PFSK-1 (cell line): ENCODE measurements around the gene UBE2M.
A peak's percentile ranks its signal among the peaks of the same experiment; 100 is the strongest.

Experiments used
- FOXP2 ChIP-seq: optimal IDR thresholded peaks from 2 replicates; pipeline ENCODE3; 2011; ENCODE audit warnings: borderline replicate concordance, control low read depth, inconsistent platforms; ENCODE audit not compliant: insufficient read depth; ENCODE audit errors: extremely low read length, extremely low read depth
- POLR2AphosphoS5 ChIP-seq: IDR thresholded peaks from 2 replicates; pipeline ENCODE4 v1.6.1; 2012; ENCODE audit warnings: low read depth, mild to moderate bottlenecking, control low read depth, low read length, moderate library complexity
- SIN3A ChIP-seq: IDR thresholded peaks from 2 replicates; pipeline ENCODE4 v1.6.1; 2012; ENCODE audit warnings: mild to moderate bottlenecking, low read length, moderate library complexity, borderline replicate concordance; ENCODE audit not compliant: insufficient read depth
- TAF1 ChIP-seq: IDR thresholded peaks from 2 replicates; pipeline ENCODE4 v1.6.1; 2012; ENCODE audit warnings: low read length, control low read depth, borderline replicate concordance; ENCODE audit not compliant: insufficient read depth
- TF ChIP-seq, protein P1 (sequence below), 2 experiments: IDR thresholded peaks; 2 replicates each; pipeline versions ENCODE4 v1.6.1 to v1.8.0; 2011 to 2012; ENCODE audit warnings: low read depth in 2 of 2, low read length in 2 of 2, control low read depth in 1 of 2, inconsistent platforms in 1 of 2, mild to moderate bottlenecking in 1 of 2, moderate library complexity in 1 of 2; ENCODE audit not compliant: insufficient read depth in 1 of 2

Gene UBE2M

GRCh38 chr19:58554494-58555368, 3.7 kb downstream of the UBE2M start, which contains the start of gene CHMP2A:
Gene CHMP2A, minus strand, starts transcription at chr19:58555105. Its CDS starts 893 bp downstream, at chr19:58554212.
- TF ChIP-seq FOXP2: peak; percentile 79
- peak; percentile 61; the same call in 1 of the 2 replicates for TF ChIP-seq SIN3A
- TF ChIP-seq, protein P1, sequence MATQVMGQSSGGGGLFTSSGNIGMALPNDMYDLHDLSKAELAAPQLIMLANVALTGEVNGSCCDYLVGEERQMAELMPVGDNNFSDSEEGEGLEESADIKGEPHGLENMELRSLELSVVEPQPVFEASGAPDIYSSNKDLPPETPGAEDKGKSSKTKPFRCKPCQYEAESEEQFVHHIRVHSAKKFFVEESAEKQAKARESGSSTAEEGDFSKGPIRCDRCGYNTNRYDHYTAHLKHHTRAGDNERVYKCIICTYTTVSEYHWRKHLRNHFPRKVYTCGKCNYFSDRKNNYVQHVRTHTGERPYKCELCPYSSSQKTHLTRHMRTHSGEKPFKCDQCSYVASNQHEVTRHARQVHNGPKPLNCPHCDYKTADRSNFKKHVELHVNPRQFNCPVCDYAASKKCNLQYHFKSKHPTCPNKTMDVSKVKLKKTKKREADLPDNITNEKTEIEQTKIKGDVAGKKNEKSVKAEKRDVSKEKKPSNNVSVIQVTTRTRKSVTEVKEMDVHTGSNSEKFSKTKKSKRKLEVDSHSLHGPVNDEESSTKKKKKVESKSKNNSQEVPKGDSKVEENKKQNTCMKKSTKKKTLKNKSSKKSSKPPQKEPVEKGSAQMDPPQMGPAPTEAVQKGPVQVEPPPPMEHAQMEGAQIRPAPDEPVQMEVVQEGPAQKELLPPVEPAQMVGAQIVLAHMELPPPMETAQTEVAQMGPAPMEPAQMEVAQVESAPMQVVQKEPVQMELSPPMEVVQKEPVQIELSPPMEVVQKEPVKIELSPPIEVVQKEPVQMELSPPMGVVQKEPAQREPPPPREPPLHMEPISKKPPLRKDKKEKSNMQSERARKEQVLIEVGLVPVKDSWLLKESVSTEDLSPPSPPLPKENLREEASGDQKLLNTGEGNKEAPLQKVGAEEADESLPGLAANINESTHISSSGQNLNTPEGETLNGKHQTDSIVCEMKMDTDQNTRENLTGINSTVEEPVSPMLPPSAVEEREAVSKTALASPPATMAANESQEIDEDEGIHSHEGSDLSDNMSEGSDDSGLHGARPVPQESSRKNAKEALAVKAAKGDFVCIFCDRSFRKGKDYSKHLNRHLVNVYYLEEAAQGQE (IDR thresholded peaks at IDR 0.05; ENCODE audit: insufficient read depth in 1 of 2, low read depth in 2 of 2, low read length in 2 of 2): no peak; a peak in 1 of 4 replicates
- TF ChIP-seq POLR2AphosphoS5: peak; percentile 97
- peak; percentile 61 for TF ChIP-seq TAF1

DNA sequence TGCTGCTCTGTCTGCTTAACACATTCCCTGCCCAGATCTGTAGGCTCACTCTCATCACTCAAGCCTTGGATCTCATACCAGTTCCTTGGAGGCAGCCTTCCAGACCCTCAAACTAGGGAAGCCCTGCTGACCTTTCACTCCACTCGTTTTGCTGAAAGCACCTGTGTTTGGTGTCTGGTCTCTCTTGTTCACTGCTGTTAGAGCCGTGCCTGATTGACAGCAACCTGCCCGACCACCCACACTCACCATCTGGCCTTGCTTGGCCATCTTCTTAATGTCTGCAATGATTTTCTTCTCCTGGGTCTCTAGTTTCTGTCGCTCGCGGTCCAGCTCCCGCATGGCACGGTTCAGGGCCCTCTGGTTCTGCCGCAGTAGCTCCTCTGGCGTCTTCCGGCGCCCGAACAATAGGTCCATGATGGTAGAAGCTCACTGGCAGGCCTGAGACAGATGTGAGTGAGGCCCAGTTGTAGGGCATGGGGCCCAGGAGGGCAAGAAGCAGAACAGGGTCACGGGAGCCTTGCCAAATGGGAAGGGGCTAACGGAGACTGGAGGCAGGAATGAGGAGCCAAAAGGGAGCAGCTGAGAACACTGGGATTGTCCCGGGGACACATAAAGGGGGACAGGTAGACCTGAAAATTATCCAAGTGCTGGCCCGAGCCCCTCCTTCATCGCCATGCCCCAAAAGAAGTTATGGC, 4.5 kb downstream of the UBE2M start:
- TF ChIP-seq POLR2AphosphoS5 (no peak; the same call in 1 of the 2 replicates), FOXP2 (no peak), TAF1 (no peak), SIN3A (no peak)
- TF ChIP-seq, protein P1 (IDR thresholded peaks at IDR 0.05; ENCODE audit: insufficient read depth in 1 of 2, low read depth in 2 of 2, low read length in 2 of 2): no peak

DNA sequence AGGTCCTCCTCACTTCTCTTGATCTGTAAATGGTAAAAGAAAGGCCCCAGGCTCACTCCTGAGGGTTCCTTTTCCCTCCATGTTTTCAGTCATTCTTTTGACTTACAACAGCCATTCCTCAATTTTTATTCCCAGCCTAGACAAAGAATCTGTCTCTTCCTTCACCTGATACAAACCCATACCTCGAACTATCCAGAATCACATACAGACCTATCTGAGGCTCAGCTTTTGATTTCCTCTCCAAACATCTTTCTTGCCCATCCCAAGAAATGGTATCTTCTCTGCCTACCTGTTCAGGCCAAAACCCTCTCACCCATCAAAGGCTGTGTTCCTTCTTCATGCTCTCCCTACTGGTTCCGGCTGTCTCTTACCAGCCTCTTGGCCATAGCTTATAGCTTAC, 5.8 kb downstream of the UBE2M start:
- TF ChIP-seq SIN3A: no peak
- TF ChIP-seq FOXP2: no peak
- TF ChIP-seq, protein P1 (IDR thresholded peaks at IDR 0.05; ENCODE audit: insufficient read depth in 1 of 2, low read depth in 2 of 2, low read length in 2 of 2): no peak
- no peak for TF ChIP-seq POLR2AphosphoS5
- TF ChIP-seq TAF1: no peak

DNA sequence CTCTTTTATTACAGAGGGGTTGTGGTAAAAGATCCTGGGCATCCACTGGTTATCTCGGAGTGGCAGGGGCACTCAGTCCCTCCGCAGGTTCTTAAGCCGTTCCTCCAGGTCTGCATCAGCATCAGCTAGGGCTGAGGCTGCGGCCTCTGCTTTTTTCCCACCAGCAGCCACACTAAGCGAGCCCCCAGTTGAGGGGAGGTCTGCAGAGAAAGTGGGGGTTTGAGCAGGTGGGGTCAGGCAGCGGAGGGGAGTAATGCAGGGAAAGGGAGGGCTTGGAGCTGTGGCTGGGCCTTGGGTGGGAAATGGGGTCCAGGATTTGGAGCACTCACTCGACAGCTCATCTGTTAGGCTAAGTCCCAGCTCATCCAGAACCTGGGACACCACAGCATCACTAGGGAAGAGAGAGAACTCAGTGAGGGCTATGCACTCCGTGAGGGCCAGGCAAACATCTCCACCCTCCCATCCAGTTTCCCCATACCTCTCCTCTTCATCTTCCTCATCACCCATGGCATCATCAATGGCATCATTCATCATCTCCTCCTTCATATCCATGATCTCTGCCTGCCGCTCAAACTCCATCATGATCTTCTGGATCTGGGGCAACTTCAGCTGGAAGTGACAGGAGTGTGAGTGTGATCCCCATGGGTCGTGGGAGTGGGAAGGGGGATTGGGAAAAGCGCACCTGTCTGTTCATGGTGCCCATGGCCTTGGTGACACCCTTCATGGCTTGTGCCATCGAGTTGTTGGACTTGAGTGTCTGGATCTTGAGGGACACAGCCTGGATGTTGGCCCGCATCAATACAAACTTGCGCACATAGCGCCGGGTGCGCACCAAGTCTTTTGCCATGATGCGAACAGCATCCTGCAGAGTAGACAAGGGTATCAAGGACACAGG, 6.6 kb downstream of the UBE2M start:
- TF ChIP-seq POLR2AphosphoS5 (peak; percentile 64; the same call in 1 of the 2 replicates), SIN3A (no peak)

- TF ChIP-seq SIN3A: no peak
Observed at GRCh38 chr19:58551123-58551497, 7.3 kb downstream of the UBE2M start.
